DND-41 (cell line): ENCODE results near the gene NUP85.

Source experiments
- ATAC-seq: fragments of 200-7000 bp; cut with Tn5 transposase; 3 replicates; pipeline ENCODE4 v1.9.1; 2021; ENCODE audit warnings: low read depth; ENCODE audit not compliant: insufficient read depth
- DNase-seq: peaks from one replicate; pipeline ENCODE4 v3.0.0-alpha.2; 2020
- H2AFZ ChIP-seq: 2 replicates; pipeline ENCODE4 v1.6.0; 2012; ENCODE audit warnings: low read depth, low read length
- H3K27ac ChIP-seq: 2 replicates; pipeline ENCODE4 v1.5.1; 2012; ENCODE audit warnings: low read length, inconsistent platforms
- H3K27me3 ChIP-seq: fragments of 200-600 bp; sonication (generic); 2 replicates; pipeline ENCODE4 v1.6.0; 2012; ENCODE audit warnings: low read length, mild to moderate bottlenecking, inconsistent platforms; ENCODE audit not compliant: insufficient read depth, poor library complexity
- H3K36me3 ChIP-seq: 2 replicates; pipeline ENCODE4 v1.5.1; 2012; ENCODE audit warnings: low read length, inconsistent platforms; ENCODE audit not compliant: insufficient read depth
- H3K4me1 ChIP-seq: 2 replicates; pipeline ENCODE4 v1.5.1; 2012; ENCODE audit warnings: mild to moderate bottlenecking, low read length; ENCODE audit not compliant: insufficient read depth
- H3K4me2 ChIP-seq: 2 replicates; pipeline ENCODE4 v1.6.0; 2012; ENCODE audit warnings: mild to moderate bottlenecking, moderate library complexity, low read length, inconsistent platforms; ENCODE audit not compliant: insufficient read depth
- H3K4me3 ChIP-seq, 2 experiments: fragments of 200-600 bp in 1 of 2; shearing (Covaris generic) in 1 of 2; 2 replicates each; pipeline ENCODE4 v1.5.1; 2012 to 2016; ENCODE audit warnings: inconsistent platforms in 2 of 2, low read length in 2 of 2, mild to moderate bottlenecking in 2 of 2, low read depth in 1 of 2, moderate library complexity in 1 of 2
- H3K79me2 ChIP-seq: 2 replicates; pipeline ENCODE4 v1.6.0; 2012; ENCODE audit warnings: low read length, inconsistent platforms; ENCODE audit not compliant: insufficient read depth
- H3K9ac ChIP-seq: 2 replicates; pipeline ENCODE4 v1.6.0; 2012; ENCODE audit warnings: low read depth, mild to moderate bottlenecking, inconsistent platforms, low read length, moderate library complexity
- H3K9me3 ChIP-seq: 2 replicates; pipeline ENCODE4 v1.5.1; 2012; ENCODE audit warnings: low read length, moderate library complexity, mild to moderate bottlenecking, inconsistent platforms; ENCODE audit not compliant: insufficient read depth, severe bottlenecking
- H4K20me1 ChIP-seq: 2 replicates; pipeline ENCODE4 v1.6.0; 2012; ENCODE audit warnings: low read length; ENCODE audit not compliant: insufficient read depth
- EZH2 ChIP-seq: IDR thresholded peaks from 3 replicates; pipeline ENCODE4 v1.6.1; 2012; ENCODE audit warnings: borderline replicate concordance, low read depth, mild to moderate bottlenecking, moderate library complexity, low read length, inconsistent platforms; ENCODE audit not compliant: severe bottlenecking
- TF ChIP-seq, protein P1 (sequence below): IDR thresholded peaks from 2 replicates; pipeline ENCODE4 v1.5.1; 2012; ENCODE audit warnings: borderline replicate concordance, low read length, moderate library complexity, mild to moderate bottlenecking; ENCODE audit not compliant: poor library complexity, severe bottlenecking; ENCODE audit errors: extremely low read depth

NUP85 gene

DNA sequence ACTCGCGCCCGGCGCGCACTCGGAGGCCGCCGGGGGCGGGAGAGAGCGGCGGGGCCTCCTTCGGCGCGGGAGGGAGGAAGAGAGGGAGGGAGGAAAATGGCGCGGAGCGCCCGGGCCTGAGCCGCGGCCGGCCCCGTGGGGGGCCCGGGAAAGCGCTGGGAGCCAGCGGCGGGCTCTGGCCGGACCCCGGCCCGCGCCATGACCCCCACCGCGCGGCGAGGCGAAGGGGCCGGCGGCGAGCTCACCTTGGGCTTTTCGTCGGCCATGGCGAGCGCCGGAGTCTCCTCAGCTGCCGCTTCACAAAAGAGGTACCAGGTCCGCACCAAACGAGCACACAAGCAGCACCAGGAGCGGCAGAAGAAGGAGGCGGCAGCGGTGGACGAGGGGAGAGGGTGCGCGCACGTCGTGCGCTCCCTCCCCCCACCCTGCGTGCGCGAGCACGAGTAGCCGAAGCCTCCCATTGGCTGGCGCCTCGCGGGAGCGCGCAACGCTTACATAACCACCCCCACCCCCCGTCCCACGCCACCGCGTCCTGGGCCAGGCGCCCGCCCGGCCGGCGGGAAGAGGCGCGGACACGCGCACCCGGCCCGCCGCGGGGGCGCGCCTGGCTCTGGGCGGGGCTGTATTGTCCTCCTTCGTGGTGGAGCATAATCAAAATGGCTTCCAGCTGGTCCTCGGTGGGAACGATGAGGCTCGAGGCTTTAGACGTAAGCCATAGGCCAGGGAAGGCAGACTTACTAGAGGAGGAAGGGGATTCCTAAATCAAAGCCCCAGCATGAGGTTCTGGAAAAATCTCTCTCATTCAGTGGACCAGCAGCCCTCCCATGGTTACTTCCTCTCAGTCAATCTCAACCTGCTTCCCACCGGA is 22.7 kb upstream of the NUP85 start, which contains the start of gene SUMO2:
SUMO2 (minus strand) TSS at position 391 of the 868 bp plus-strand sequence; CDS start at position 266, 125 bp downstream.
- peak; percentile 97 for DNase-seq
- Histone ChIP-seq H3K27me3 (no peaks in the 10 kb centered on the region), H4K20me1 (peaks cover 39% of the 10 kb centered on the region), H3K27ac (peak within 1 kb of the TSS; percentile 95), H3K79me2 (peaks cover 62% of the 10 kb centered on the region), H3K9ac (peak within 1 kb of the TSS; percentile 100), H3K4me2 (peak within 1 kb of the TSS; percentile 78), H3K4me3 (peak within 1 kb of the TSS; percentile 80 to 97), H3K4me1 (peaks cover 49% of the 10 kb centered on the region), H2AFZ (peak within 1 kb of the TSS; percentile 86), H3K36me3 (peaks cover 42% of the 10 kb centered on the region), H3K9me3 (no peaks in the 10 kb centered on the region)
- TF ChIP-seq, protein P1, sequence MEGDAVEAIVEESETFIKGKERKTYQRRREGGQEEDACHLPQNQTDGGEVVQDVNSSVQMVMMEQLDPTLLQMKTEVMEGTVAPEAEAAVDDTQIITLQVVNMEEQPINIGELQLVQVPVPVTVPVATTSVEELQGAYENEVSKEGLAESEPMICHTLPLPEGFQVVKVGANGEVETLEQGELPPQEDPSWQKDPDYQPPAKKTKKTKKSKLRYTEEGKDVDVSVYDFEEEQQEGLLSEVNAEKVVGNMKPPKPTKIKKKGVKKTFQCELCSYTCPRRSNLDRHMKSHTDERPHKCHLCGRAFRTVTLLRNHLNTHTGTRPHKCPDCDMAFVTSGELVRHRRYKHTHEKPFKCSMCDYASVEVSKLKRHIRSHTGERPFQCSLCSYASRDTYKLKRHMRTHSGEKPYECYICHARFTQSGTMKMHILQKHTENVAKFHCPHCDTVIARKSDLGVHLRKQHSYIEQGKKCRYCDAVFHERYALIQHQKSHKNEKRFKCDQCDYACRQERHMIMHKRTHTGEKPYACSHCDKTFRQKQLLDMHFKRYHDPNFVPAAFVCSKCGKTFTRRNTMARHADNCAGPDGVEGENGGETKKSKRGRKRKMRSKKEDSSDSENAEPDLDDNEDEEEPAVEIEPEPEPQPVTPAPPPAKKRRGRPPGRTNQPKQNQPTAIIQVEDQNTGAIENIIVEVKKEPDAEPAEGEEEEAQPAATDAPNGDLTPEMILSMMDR: peak; percentile 27
- TF ChIP-seq EZH2: no peak
- peak; percentile 79 for ATAC-seq

DNA sequence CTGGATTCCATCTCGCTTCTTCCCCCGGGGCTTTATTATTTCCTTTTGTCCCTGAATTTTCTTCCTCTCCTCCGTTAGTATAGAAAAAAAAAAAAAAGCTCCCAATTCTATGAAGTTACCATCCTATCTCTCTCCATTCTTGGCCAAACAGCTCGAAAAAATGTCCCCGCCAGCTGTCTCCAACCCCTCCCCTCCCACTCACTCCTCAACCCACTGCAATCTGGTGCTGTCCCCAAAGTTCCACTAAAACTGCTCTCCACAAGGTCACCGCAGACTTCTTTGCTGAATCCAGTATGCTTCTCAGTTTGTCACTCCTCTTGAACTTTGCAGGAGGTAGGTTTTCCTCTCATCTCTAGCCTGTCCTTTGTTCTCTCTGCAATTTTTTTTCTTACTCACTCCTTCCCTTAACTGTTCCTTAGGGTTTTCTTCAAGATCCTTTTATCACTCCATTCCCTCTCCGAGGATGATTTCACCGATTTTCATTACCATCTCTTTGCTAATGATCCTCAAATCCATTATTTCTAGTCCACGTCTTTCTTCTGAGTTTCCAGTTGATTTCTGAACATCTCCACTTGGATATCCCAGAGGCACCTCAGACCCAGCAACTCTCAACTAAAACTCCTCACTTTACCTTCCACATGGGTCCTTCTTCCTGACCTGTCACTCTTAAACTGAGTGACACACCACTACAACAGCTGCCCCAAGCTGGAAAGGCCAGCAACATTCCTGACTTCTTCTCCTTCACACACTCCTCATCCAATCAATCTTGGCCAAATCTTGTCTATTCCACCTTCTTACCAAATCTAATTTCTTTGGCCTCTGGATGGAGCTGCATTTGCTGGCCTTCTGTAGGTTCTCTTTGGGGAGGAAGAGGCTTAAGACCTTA is 21.2 kb upstream of the NUP85 start:
- peaks cover 28% of the 10 kb centered on the region for H3K36me3 ChIP-seq
- H3K27ac ChIP-seq: peak overlapping the region; percentile 93
- H3K79me2 ChIP-seq: peaks cover 47% of the 10 kb centered on the region
- peak overlapping the region in 1 of 2 experiments; percentile 60; a peak in 2 of 4 replicates for H3K4me3 ChIP-seq
- ATAC-seq (no peak), DNase-seq (no peak)
- peak overlapping the region; percentile 73 for H3K4me2 ChIP-seq
- H3K27me3 ChIP-seq: no peaks in the 10 kb centered on the region
- peak overlapping the region; percentile 39; the same call in 1 of the 2 replicates for H2AFZ ChIP-seq
- no peak for TF ChIP-seq EZH2
- TF ChIP-seq, protein P1: no peak
- H3K9ac ChIP-seq: peak overlapping the region; percentile 100
- no peaks in the 10 kb centered on the region for H3K9me3 ChIP-seq
- H3K4me1 ChIP-seq: peaks cover 34% of the 10 kb centered on the region
- H4K20me1 ChIP-seq: peaks cover 26% of the 10 kb centered on the region

DNA sequence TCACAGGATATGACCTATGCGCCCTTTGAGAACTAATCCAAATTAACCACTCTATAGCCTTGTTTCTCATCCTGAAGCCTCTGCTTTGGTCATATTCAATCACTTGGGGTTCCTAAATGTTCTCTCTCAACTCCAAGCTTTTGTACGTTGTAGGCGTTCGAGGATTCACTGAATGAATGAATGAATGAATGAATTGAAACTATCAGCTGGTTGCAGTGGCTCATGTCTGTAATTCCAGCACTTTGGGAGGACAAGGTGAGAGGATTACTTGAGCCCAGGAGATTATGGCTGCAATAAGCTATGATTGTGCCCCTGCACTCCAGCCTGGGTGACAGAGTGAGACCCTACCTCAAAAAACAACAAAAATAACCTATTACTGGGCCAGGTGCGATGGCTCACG is 16.9 kb upstream of the NUP85 start:
- H3K4me3 ChIP-seq: no peak overlapping the region
- H3K4me2 ChIP-seq: no peak overlapping the region
- H3K27ac ChIP-seq: no peak overlapping the region
- no peak overlapping the region for H2AFZ ChIP-seq
- H3K79me2 ChIP-seq: peaks cover 6% of the 10 kb centered on the region
- peaks cover 7% of the 10 kb centered on the region for H3K4me1 ChIP-seq
- no peak overlapping the region for H3K9ac ChIP-seq
- H4K20me1 ChIP-seq: no peaks in the 10 kb centered on the region
- H3K36me3 ChIP-seq: no peaks in the 10 kb centered on the region
- TF ChIP-seq, protein P1: no peak
- no peak for TF ChIP-seq EZH2
- no peaks in the 10 kb centered on the region for H3K27me3 ChIP-seq
- ATAC-seq (no peak), DNase-seq (no peak)
- H3K9me3 ChIP-seq: no peaks in the 10 kb centered on the region
